DND-41 (cell line): ENCODE results near the gene CTSF.

Source experiments
- EZH2 ChIP-seq: IDR thresholded peaks from 3 replicates; pipeline ENCODE4 v1.6.1; 2012; ENCODE audit warnings: borderline replicate concordance, low read depth, mild to moderate bottlenecking, moderate library complexity, low read length, inconsistent platforms; ENCODE audit not compliant: severe bottlenecking
- TF ChIP-seq, protein P1 (sequence below): IDR thresholded peaks from 2 replicates; pipeline ENCODE4 v1.5.1; 2012; ENCODE audit warnings: borderline replicate concordance, low read length, moderate library complexity, mild to moderate bottlenecking; ENCODE audit not compliant: poor library complexity, severe bottlenecking; ENCODE audit errors: extremely low read depth

DNA sequence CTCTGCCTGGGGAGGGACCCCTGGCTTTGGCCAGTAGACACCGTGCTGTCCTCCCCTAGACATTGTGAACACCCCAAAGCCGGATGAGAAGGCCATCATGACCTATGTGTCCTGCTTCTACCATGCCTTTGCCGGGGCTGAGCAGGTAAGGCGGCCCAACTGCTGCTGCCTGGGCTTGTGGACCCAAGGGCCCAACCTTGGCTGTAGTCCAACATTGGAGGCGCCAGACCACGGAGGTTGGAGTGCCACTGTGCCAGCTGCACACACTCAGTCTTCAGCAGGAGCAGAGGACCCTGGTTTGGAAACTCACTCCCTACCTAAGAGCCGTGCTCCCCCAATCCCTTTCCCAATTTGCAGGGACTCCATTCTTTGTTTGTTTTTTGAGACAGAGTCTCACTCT is 12.3 kb downstream of the CTSF start:
- TF ChIP-seq, protein P1, sequence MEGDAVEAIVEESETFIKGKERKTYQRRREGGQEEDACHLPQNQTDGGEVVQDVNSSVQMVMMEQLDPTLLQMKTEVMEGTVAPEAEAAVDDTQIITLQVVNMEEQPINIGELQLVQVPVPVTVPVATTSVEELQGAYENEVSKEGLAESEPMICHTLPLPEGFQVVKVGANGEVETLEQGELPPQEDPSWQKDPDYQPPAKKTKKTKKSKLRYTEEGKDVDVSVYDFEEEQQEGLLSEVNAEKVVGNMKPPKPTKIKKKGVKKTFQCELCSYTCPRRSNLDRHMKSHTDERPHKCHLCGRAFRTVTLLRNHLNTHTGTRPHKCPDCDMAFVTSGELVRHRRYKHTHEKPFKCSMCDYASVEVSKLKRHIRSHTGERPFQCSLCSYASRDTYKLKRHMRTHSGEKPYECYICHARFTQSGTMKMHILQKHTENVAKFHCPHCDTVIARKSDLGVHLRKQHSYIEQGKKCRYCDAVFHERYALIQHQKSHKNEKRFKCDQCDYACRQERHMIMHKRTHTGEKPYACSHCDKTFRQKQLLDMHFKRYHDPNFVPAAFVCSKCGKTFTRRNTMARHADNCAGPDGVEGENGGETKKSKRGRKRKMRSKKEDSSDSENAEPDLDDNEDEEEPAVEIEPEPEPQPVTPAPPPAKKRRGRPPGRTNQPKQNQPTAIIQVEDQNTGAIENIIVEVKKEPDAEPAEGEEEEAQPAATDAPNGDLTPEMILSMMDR: no peak
- no peak for TF ChIP-seq EZH2
